Neural progenitor cell (in vitro differentiated cells): ENCODE results near the gene SUMF1. TPM values are rescaled to one million over a fixed set of nuclear protein-coding genes. Genes with fewer than 3 reads are reported as not detected.

ENCODE experiments used
- DNase-seq: peaks from one replicate; pipeline ENCODE4 v3.0.0-alpha.2; 2016; ENCODE audit warnings: low spot score
- H2AFZ ChIP-seq: fragments of 200-600 bp; sonication (generic); replicated peaks from 2 replicates; pipeline ENCODE4 v1.6.1; 2016; ENCODE audit warnings: antibody characterized with exemption
- H3F3A ChIP-seq: fragments of 200-600 bp; sonication (generic); 2 replicates; pipeline ENCODE4 v1.6.1; 2016; ENCODE audit warnings: antibody characterized with exemption, low read depth
- H3K27ac ChIP-seq: fragments of 200-600 bp; sonication (generic); 2 replicates; pipeline ENCODE4 v1.5.1; 2016; ENCODE audit warnings: mild to moderate bottlenecking
- H3K27me3 ChIP-seq: fragments of 200-600 bp; sonication (generic); 2 replicates; pipeline ENCODE4 v1.6.1; 2016; ENCODE audit warnings: mild to moderate bottlenecking, moderate library complexity
- H3K36me3 ChIP-seq: fragments of 200-600 bp; sonication (generic); 2 replicates; pipeline ENCODE4 v1.5.1; 2016
- H3K4me1 ChIP-seq: fragments of 200-600 bp; sonication (generic); 2 replicates; pipeline ENCODE4 v1.6.1; 2016; ENCODE audit warnings: mixed run types
- H3K4me2 ChIP-seq: fragments of 200-600 bp; sonication (generic); 2 replicates; pipeline ENCODE4 v1.6.1; 2016
- H3K4me3 ChIP-seq: fragments of 200-600 bp; sonication (generic); 2 replicates; pipeline ENCODE4 v1.5.1; 2016
- H3K79me2 ChIP-seq: fragments of 200-600 bp; sonication (generic); 2 replicates; pipeline ENCODE4 v1.6.1; 2016; ENCODE audit warnings: low read depth
- H3K9ac ChIP-seq: fragments of 200-600 bp; sonication (generic); 2 replicates; pipeline ENCODE4 v1.6.1; 2016
- H3K9me3 ChIP-seq: fragments of 200-600 bp; sonication (generic); 2 replicates; pipeline ENCODE4 v1.5.1; 2016; ENCODE audit warnings: low read depth
- H4K20me1 ChIP-seq: fragments of 200-600 bp; sonication (generic); 2 replicates; pipeline ENCODE4 v1.6.1; 2016; ENCODE audit warnings: low read depth
- H3K27ac Mint-ChIP-seq: 3 replicates; pipeline ENCODE4 v1.8.0; 2021; ENCODE audit warnings: mixed read lengths
- H3K27me3 Mint-ChIP-seq: 2 replicates; pipeline ENCODE4 v1.8.0; 2022; ENCODE audit warnings: low read depth, mild to moderate bottlenecking, inconsistent platforms, moderate library complexity, mixed read lengths; ENCODE audit not compliant: insufficient read depth
- H3K36me3 Mint-ChIP-seq: 3 replicates; pipeline ENCODE4 v1.8.0; 2021; ENCODE audit warnings: mixed read lengths
- H3K4me1 Mint-ChIP-seq: 3 replicates; pipeline ENCODE4 v1.8.0; 2021; ENCODE audit warnings: mixed read lengths
- H3K4me3 Mint-ChIP-seq: 3 replicates; pipeline ENCODE4 v1.8.0; 2021; ENCODE audit warnings: mild to moderate bottlenecking, moderate library complexity, mixed read lengths
- H3K9me3 Mint-ChIP-seq: 3 replicates; pipeline ENCODE4 v1.8.0; 2020; ENCODE audit warnings: mixed read lengths
- EZH2 ChIP-seq: fragments of 200-600 bp; sonication (generic); IDR thresholded peaks from 2 replicates; pipeline ENCODE4 v1.6.1; 2017; ENCODE audit warnings: antibody characterized with exemption, mild to moderate bottlenecking, moderate library complexity
- EZH2phosphoT487 ChIP-seq: fragments of 200-600 bp; sonication (generic); IDR thresholded peaks from 2 replicates; pipeline ENCODE4 v1.6.1; 2017; ENCODE audit warnings: antibody characterized with exemption
- total RNA-seq: library from RNA; depleted of rRNA; stranded (reverse); fragments of >200 nt; gene quantifications from 2 replicates; pipeline ENCODE4 v1.2.3, GENCODE V29; 2015; ENCODE audit warnings: low replicate concordance
- TF ChIP-seq, protein P1 (sequence below): fragments of 200-600 bp; sonication (generic); IDR thresholded peaks from 2 replicates; pipeline ENCODE4 v1.5.1; 2017; ENCODE audit warnings: antibody characterized with exemption, mild to moderate bottlenecking

Gene SUMF1
- total RNA-seq, 1 donor from 2014 or later = 10.6 TPM

DNA sequence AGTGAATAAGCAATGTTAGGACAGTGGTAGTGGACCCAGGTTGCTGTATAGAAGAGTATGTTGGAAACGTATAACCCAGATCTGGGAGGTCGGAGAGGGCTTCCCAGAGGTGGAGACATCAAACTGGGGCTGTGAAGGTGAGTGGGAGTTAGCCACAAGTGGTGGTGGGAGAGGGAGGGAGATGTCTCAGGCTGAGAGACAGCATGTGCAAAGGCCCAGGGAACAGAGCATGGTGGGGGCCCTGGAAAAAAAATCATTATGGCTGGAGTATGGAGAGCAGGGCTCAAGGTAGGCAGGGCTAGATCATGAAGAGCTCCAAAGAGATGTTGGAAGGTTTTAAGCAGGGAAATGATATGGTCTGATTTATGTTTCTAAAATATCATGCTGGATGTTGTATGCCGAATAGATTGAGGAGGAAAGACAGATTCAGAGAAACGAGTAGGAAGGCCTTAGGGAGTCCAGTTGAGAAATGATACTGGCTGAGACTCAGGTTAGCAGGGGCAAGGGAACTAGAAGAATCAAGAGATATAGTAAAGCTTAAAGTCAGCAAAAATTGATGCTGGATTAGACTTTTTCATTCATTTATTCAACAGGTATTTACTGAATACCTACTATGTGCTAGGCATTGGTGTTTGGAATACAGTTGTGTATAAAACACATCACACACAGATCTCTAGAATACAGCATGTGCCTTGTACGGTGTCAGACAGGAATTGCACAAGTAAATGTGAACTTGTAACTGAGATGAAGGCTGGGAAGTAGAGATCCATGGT is 43.1 kb upstream of the SUMF1 start:
- Mint-ChIP-seq H3K4me3 (no peak overlapping the region), H3K9me3 (no peaks in the 10 kb centered on the region), H3K27ac (no peak overlapping the region), H3K27me3 (peaks cover 2% of the 10 kb centered on the region), H3K4me1 (peaks cover 50% of the 10 kb centered on the region), H3K36me3 (no peaks in the 10 kb centered on the region)
- TF ChIP-seq EZH2 (no peak), EZH2phosphoT487 (no peak)
- TF ChIP-seq, protein P1, sequence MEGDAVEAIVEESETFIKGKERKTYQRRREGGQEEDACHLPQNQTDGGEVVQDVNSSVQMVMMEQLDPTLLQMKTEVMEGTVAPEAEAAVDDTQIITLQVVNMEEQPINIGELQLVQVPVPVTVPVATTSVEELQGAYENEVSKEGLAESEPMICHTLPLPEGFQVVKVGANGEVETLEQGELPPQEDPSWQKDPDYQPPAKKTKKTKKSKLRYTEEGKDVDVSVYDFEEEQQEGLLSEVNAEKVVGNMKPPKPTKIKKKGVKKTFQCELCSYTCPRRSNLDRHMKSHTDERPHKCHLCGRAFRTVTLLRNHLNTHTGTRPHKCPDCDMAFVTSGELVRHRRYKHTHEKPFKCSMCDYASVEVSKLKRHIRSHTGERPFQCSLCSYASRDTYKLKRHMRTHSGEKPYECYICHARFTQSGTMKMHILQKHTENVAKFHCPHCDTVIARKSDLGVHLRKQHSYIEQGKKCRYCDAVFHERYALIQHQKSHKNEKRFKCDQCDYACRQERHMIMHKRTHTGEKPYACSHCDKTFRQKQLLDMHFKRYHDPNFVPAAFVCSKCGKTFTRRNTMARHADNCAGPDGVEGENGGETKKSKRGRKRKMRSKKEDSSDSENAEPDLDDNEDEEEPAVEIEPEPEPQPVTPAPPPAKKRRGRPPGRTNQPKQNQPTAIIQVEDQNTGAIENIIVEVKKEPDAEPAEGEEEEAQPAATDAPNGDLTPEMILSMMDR = no peak
- Histone ChIP-seq H3F3A (no peaks in the 10 kb centered on the region), H3K9me3 (no peaks in the 10 kb centered on the region), H3K27me3 (no peaks in the 10 kb centered on the region), H3K27ac (no peak overlapping the region), H3K4me1 (peaks cover 49% of the 10 kb centered on the region), H3K36me3 (no peaks in the 10 kb centered on the region), H3K4me3 (no peak overlapping the region), H3K4me2 (no peak overlapping the region), H3K79me2 (no peaks in the 10 kb centered on the region), H2AFZ (no peak overlapping the region), H4K20me1 (no peaks in the 10 kb centered on the region), H3K9ac (no peak overlapping the region)
- DNase-seq = no peak

DNA sequence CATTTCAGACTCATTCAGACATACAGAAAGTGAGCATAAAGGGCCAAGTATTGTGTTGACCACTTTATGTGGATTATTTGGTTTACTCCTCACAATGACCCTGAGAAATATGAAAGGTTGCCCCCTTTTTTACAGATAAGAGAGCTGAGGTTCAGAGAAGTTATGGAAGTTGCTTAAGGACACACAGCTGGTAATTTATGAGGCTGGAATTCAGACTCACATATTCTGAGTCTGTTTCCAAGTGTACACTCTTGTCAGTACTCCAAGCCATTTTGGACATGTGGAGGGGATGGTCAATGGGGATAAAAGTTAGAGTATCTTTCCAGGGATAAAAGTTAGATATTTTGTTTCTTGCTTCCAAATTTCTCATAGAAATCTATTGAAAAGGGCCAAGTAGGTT is 42.0 kb upstream of the SUMF1 start:
- Mint-ChIP-seq H3K27ac (peak overlapping the region; percentile 14), H3K36me3 (no peaks in the 10 kb centered on the region), H3K9me3 (no peaks in the 10 kb centered on the region), H3K4me1 (peaks cover 55% of the 10 kb centered on the region), H3K4me3 (no peak overlapping the region), H3K27me3 (peaks cover 2% of the 10 kb centered on the region)
- H3K36me3 ChIP-seq = no peaks in the 10 kb centered on the region
- no peak overlapping the region for H3K9ac ChIP-seq
- TF ChIP-seq, protein P1 = no peak
- TF ChIP-seq EZH2phosphoT487 = no peak
- no peaks in the 10 kb centered on the region for H4K20me1 ChIP-seq
- H3K4me1 ChIP-seq = peaks cover 49% of the 10 kb centered on the region
- no peak overlapping the region for H3K27ac ChIP-seq
- no peak overlapping the region for H2AFZ ChIP-seq
- no peaks in the 10 kb centered on the region for H3K27me3 ChIP-seq
- no peaks in the 10 kb centered on the region for H3F3A ChIP-seq
- H3K4me2 ChIP-seq = peak overlapping the region; percentile 66
- no peaks in the 10 kb centered on the region for H3K79me2 ChIP-seq
- H3K9me3 ChIP-seq = no peaks in the 10 kb centered on the region
- no peak overlapping the region for H3K4me3 ChIP-seq
- DNase-seq = no peak

DNA sequence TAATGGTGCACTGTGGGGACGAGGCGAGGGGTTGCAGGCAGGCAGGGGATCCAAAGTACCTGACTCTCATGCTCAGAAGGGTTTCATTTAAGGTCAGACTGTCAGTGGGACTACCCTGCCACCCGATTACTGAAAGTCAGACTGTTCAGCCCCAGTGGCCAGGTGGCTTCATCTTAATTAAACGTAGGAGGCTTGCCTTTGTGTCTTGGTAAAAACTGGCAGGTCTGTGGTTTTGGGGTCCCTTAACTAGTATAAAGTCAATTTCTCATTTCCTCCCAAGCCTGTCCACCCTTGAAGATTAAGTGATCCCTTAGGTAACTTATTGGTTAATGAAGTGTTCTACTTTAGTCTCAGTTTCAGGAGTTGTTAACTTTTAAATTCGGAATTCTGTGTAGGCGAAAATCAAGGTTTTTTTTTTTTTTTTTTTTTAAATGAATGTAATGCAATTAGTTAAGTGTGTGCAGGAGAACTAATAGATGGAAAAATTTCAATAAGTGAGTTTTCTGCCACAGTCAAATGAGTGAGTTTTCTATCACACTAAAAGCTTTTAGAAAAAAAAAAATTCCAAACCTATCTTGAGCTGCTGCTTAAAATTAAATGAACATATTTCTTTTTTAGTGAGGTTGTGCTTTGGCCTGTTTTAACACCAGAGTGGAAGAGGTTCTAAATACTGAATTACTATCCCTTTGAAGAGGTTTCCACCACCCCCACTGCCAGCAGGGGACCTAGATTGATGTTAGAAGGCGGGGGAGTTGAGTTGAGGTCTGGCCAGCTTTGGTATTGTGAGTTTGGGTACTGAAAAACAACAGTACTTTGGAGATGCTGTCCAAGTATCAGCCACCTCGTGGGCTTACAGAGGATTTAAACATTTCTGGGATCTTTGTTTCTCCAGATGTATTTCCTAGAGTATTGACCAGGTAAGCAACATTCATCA is 41.2 kb upstream of the SUMF1 start:
- Mint-ChIP-seq H3K9me3 (no peaks in the 10 kb centered on the region), H3K36me3 (no peaks in the 10 kb centered on the region), H3K27ac (peak overlapping the region; percentile 14), H3K27me3 (peaks cover 2% of the 10 kb centered on the region), H3K4me3 (no peak overlapping the region), H3K4me1 (peaks cover 53% of the 10 kb centered on the region)
- Histone ChIP-seq H3K79me2 (no peaks in the 10 kb centered on the region), H3K4me2 (peak overlapping the region; percentile 66), H3K4me3 (no peak overlapping the region), H3K27me3 (no peaks in the 10 kb centered on the region), H3K36me3 (no peaks in the 10 kb centered on the region), H4K20me1 (no peaks in the 10 kb centered on the region), H3K27ac (no peak overlapping the region), H3F3A (no peaks in the 10 kb centered on the region), H3K9ac (no peak overlapping the region), H2AFZ (no peak overlapping the region), H3K9me3 (no peaks in the 10 kb centered on the region), H3K4me1 (peaks cover 49% of the 10 kb centered on the region)
- no peak for TF ChIP-seq EZH2phosphoT487
- TF ChIP-seq EZH2 = no peak
- TF ChIP-seq, protein P1 = no peak
- peak; percentile 34 for DNase-seq
